HFFc6 (cell line): ENCODE results near the gene RHBDL1. TPM values are rescaled to one million over a fixed set of nuclear protein-coding genes. Genes with fewer than 3 reads are reported as not detected.
A peak's percentile ranks its signal among the peaks of the same experiment; 100 is the strongest.

Source experiments
- DNase-seq: peaks from one replicate; pipeline ENCODE4 v3.0.0-alpha.2; 2018
- H3K27ac Mint-ChIP-seq: 2 replicates; pipeline ENCODE4 v1.8.0; 2020; ENCODE audit warnings: mild to moderate bottlenecking, mixed read lengths
- H3K27me3 Mint-ChIP-seq: 2 replicates; pipeline ENCODE4 v1.8.0; 2021; ENCODE audit warnings: mild to moderate bottlenecking, moderate library complexity, mixed read lengths; ENCODE audit not compliant: insufficient read depth
- H3K36me3 Mint-ChIP-seq: 2 replicates; pipeline ENCODE4 v1.8.0; 2021; ENCODE audit warnings: low read depth, mixed read lengths
- H3K4me1 Mint-ChIP-seq: 2 replicates; pipeline ENCODE4 v1.8.0; 2020; ENCODE audit warnings: low read depth, mixed read lengths
- H3K4me3 Mint-ChIP-seq: 2 replicates; pipeline ENCODE4 v1.8.0; 2020; ENCODE audit warnings: mild to moderate bottlenecking, moderate library complexity, mixed read lengths
- H3K9me3 Mint-ChIP-seq: 2 replicates; pipeline ENCODE4 v1.8.0; 2020; ENCODE audit warnings: mild to moderate bottlenecking, mixed read lengths
- CTCF ChIP-seq: fragments of 200-600 bp; sonication (generic); IDR thresholded peaks from 2 replicates; pipeline ENCODE4 v1.5.0; 2021; ENCODE audit warnings: antibody characterized with exemption, mild to moderate bottlenecking
- total RNA-seq, 6 experiments: library from RNA; stranded (reverse); fragmentation: NEBNext Ultra II Directional; extraction: Animal tissue kit (Norgen Biotek cat#: 25700); gene quantifications; 2 replicates in 1 of 6; 3 replicates in 5 of 6; pipeline ENCODE4 v1.2.3, GENCODE V29; 2021

The RHBDL1 gene
- total RNA-seq, 6 experiments from 2014 or later = 1.4 to 2.3 (median 1.7) TPM

DNA sequence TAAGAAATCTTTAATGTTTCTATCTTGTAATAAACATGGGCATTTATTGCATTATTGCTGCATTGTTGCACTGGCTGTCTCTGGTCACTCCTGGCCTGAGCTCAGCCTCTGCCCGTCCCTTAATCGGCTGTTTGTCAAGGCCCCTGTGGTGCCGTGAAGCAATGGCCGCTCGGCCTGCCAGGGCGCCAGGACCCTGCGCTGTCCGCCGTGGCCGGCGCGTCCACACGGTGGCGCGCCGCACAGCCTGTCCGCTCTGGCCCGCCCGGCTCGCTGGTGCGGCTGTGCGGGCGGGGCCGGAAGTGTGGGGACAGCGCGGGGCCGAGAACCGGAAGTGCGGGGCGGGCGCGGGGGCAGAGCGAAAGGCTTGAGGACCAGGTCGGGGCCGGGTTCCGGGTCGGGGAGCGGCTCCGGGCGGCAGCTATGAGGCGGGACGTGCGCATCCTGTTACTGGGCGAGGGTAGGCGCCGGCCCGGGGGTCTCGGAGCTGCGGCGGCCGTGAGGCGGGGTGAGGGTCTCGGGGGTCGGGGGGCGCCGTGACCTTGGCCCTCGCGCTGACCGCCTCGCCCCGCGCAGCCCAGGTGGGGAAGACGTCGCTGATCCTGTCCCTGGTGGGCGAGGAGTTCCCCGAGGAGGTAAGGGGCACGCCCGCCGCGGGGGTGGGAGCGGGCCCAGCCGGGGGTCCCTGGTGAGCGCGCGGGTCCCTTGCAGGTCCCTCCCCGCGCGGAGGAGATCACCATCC, 7.5 kb upstream of the RHBDL1 start, which contains the start of gene RHOT2:
Gene RHOT2, plus strand, starts transcription at position 353 of the 739 bp plus-strand sequence. Its CDS starts 68 bp downstream, at position 421.
- TF ChIP-seq CTCF = peak; percentile 93

DNA sequence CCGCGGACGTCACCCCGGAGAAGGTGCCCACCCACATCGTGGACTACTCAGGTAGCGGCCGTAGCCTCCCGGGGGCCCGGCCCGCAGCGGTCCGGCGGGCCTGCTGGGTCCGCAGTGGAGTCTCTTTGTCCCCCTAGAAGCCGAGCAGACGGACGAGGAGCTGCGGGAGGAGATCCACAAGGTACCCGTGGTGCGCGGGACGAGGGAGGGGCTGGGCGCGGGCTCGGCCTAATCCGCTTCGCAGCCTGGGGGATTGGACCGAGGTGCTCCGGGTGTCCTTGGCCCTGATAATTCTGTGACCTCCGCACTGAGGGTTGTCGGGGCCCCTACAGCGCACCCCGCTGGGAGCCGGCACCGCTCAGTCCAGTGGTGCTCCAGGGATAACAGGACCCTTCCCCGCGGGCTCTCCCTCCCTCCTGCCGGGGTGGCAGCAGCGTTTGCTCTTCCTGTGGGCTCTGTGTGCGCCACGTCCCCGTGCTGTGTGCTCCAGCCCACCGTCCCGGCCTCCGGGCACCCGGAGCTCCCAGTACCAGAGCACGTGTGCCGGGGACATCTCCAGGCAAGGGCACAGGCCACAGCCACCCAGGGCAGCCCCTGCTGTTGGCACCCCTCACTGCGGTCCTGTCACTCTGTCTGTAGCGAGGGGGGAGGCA, 6.8 kb upstream of the RHBDL1 start:
- H3K4me3 Mint-ChIP-seq = peak overlapping the region; percentile 84
- DNase-seq = no peak
- H3K36me3 Mint-ChIP-seq = no peaks in the 10 kb centered on the region
- no peaks in the 10 kb centered on the region for H3K9me3 Mint-ChIP-seq
- no peak overlapping the region; the same call in 1 of the 2 replicates for H3K27ac Mint-ChIP-seq
- no peak for TF ChIP-seq CTCF
- no peaks in the 10 kb centered on the region for H3K4me1 Mint-ChIP-seq
- no peaks in the 10 kb centered on the region; the same call in 1 of the 2 replicates for H3K27me3 Mint-ChIP-seq

More for the DNA sequence above, 7.5 kb upstream of the RHBDL1 start, which contains the start of gene RHOT2:
- peak within 1 kb of the TSS; percentile 84 for H3K4me3 Mint-ChIP-seq
- H3K4me1 Mint-ChIP-seq = no peaks in the 10 kb centered on the region
- no peaks in the 10 kb centered on the region; the same call in 1 of the 2 replicates for H3K27me3 Mint-ChIP-seq
- H3K36me3 Mint-ChIP-seq = no peaks in the 10 kb centered on the region
- no peaks in the 10 kb centered on the region for H3K9me3 Mint-ChIP-seq
- H3K27ac Mint-ChIP-seq = peak within 1 kb of the TSS; percentile 69
- peak; percentile 87 for DNase-seq

GRCh38 chr16:669666-670065, 5.8 kb upstream of the RHBDL1 start:
- H3K9me3 Mint-ChIP-seq = no peaks in the 10 kb centered on the region
- H3K36me3 Mint-ChIP-seq = no peaks in the 10 kb centered on the region
- H3K4me3 Mint-ChIP-seq = no peak overlapping the region
- H3K4me1 Mint-ChIP-seq = no peaks in the 10 kb centered on the region
- no peak for DNase-seq
- H3K27ac Mint-ChIP-seq = no peak overlapping the region
- no peaks in the 10 kb centered on the region; the same call in 1 of the 2 replicates for H3K27me3 Mint-ChIP-seq
- TF ChIP-seq CTCF = no peak

- H3K36me3 Mint-ChIP-seq = no peaks in the 10 kb centered on the region
- H3K27ac Mint-ChIP-seq = no peak overlapping the region
- peaks cover 3% of the 10 kb centered on the region for H3K27me3 Mint-ChIP-seq
- H3K9me3 Mint-ChIP-seq = no peaks in the 10 kb centered on the region
- H3K4me1 Mint-ChIP-seq = no peaks in the 10 kb centered on the region
- no peak for DNase-seq
- H3K4me3 Mint-ChIP-seq = no peak overlapping the region
- TF ChIP-seq CTCF = no peak
These were observed 4.8 kb upstream of the RHBDL1 start for GRCh38 chr16:670485-671352.

DNA sequence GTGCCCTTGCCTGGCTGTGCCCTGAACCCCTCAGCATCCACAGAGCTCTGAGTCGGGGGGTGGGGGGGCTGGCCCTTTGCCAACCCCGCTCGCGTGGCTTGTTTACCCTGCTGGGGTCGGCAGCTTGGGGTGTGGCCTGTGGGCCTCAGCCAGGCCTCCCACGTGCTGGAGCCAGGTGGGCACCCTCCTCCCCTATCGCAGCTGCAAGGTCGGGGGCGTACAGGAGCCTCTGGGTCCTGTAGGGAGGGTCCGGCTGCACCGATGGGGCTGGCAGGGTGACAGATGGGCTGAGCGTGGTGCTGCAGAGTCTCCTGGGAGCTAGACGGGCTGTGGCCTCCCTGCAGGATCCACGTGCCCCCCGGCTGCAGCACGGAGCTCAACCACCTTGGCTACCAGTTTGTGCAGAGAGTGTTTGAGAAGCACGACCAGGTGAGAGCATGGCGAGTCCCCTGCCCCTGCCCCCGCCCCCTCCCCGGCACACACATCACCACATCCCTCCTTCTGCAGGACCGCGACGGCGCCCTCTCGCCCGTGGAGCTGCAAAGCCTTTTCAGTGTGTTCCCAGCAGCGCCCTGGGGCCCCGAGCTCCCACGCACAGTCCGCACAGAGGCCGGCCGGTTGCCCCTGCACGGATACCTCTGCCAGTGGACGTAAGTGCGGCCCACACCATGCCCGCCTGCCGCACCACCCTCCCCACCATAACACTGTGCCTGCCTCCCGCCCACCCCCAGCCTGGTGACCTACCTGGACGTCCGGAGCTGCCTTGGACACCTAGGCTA, 3.9 kb upstream of the RHBDL1 start:
- Mint-ChIP-seq H3K9me3 (no peaks in the 10 kb centered on the region), H3K27ac (no peak overlapping the region), H3K4me3 (no peak overlapping the region), H3K27me3 (peaks cover 3% of the 10 kb centered on the region), H3K36me3 (no peaks in the 10 kb centered on the region), H3K4me1 (no peaks in the 10 kb centered on the region)
- TF ChIP-seq CTCF = no peak
- no peak for DNase-seq
